HepG2 (cell line): ENCODE results near the gene IL6ST. TPM values are rescaled to one million over a fixed set of nuclear protein-coding genes. Genes with fewer than 3 reads are reported as not detected.

Experiments used
- ADNP ChIP-seq: sonication (generic); formaldehyde crosslinking; IDR thresholded peaks from 2 replicates; pipeline ENCODE4 v1.4.0; 2020; ENCODE audit warnings: missing genetic modification reagents
- CBFB ChIP-seq: sonication (generic); formaldehyde crosslinking; IDR thresholded peaks from 2 replicates; pipeline ENCODE4 v1.4.0; 2020; ENCODE audit warnings: missing genetic modification reagents
- DBP ChIP-seq: sonication (generic); formaldehyde crosslinking; IDR thresholded peaks from 2 replicates; pipeline ENCODE4 v1.4.0; 2020; ENCODE audit warnings: missing genetic modification reagents; ENCODE audit errors: not compliant biosample characterization
- HNRNPUL1 ChIP-seq: fragments of 200-400 bp; formaldehyde crosslinking; IDR thresholded peaks from 2 replicates; pipeline ENCODE4 v1.6.1; 2017; ENCODE audit warnings: low read depth, mild to moderate bottlenecking, low read length, moderate library complexity
- MAFK ChIP-seq, 2 experiments: IDR thresholded peaks in 1 of 2; conservative IDR thresholded peaks in 1 of 2; 2 replicates each; pipeline ENCODE4 v1.6.1; 2011; ENCODE audit warnings: improper control_type of control experiment in 2 of 2, low read length in 2 of 2
- NFIC ChIP-seq: IDR thresholded peaks from 2 replicates; pipeline ENCODE4 v1.6.1; 2012; ENCODE audit warnings: mild to moderate bottlenecking, low read length, inconsistent platforms
- RORA ChIP-seq: sonication (generic); formaldehyde crosslinking; IDR thresholded peaks from 2 replicates; pipeline ENCODE4 v1.5.0; 2020; ENCODE audit warnings: mild to moderate bottlenecking, missing genetic modification reagents, moderate library complexity
- SALL2 ChIP-seq: sonication (generic); formaldehyde crosslinking; IDR thresholded peaks from 2 replicates; pipeline ENCODE4 v1.8.1; 2023; ENCODE audit warnings: mild to moderate bottlenecking, missing genetic modification reagents, inconsistent platforms
- SMAD1 ChIP-seq: sonication (generic); formaldehyde crosslinking; IDR thresholded peaks from 2 replicates; pipeline ENCODE4 v1.4.0; 2020; ENCODE audit warnings: missing genetic modification reagents, low read depth, mild to moderate bottlenecking, borderline replicate concordance
- TBP ChIP-seq: sonication (generic); formaldehyde crosslinking; IDR thresholded peaks from 2 replicates; pipeline ENCODE4 v1.5.0; 2020; ENCODE audit warnings: missing genetic modification reagents
- XBP1 ChIP-seq: sonication (generic); formaldehyde crosslinking; IDR thresholded peaks from 2 replicates; pipeline ENCODE4 v1.5.0; 2020; ENCODE audit warnings: missing genetic modification reagents
- ZBTB26 ChIP-seq: IDR thresholded peaks from 2 replicates; pipeline ENCODE4 v1.6.1; 2016; ENCODE audit warnings: missing compliant biosample characterization, missing genetic modification reagents, borderline replicate concordance
- ZFP36 ChIP-seq: fragments of 150-350 bp; IDR thresholded peaks from 2 replicates; pipeline ENCODE4 v1.6.1; 2018; ENCODE audit warnings: borderline replicate concordance, low read length, low read depth; ENCODE audit not compliant: partially characterized antibody
- ZNF20 ChIP-seq: sonication (generic); formaldehyde crosslinking; IDR thresholded peaks from 2 replicates; pipeline ENCODE4 v1.4.0; 2020; ENCODE audit warnings: mild to moderate bottlenecking, moderate library complexity, missing genetic modification reagents
- ZNF264 ChIP-seq: sonication (generic); formaldehyde crosslinking; IDR thresholded peaks from 2 replicates; pipeline ENCODE4 v1.4.0; 2020; ENCODE audit warnings: missing genetic modification reagents
- ZNF337 ChIP-seq: sonication (generic); formaldehyde crosslinking; IDR thresholded peaks from 2 replicates; pipeline ENCODE4 v1.5.1; 2020; ENCODE audit warnings: missing genetic modification reagents, low read depth, mild to moderate bottlenecking, borderline replicate concordance
- ZNF564 ChIP-seq: sonication (generic); formaldehyde crosslinking; IDR thresholded peaks from 2 replicates; pipeline ENCODE4 v1.8.1; 2023; ENCODE audit warnings: mild to moderate bottlenecking, missing genetic modification reagents
- ZNF639 ChIP-seq: conservative IDR thresholded peaks from 2 replicates; pipeline ENCODE4 v1.6.1; 2018; ENCODE audit warnings: missing genetic modification reagents
- ZNF670 ChIP-seq: sonication (generic); formaldehyde crosslinking; IDR thresholded peaks from 2 replicates; pipeline ENCODE4 v1.8.0; 2022; ENCODE audit warnings: mild to moderate bottlenecking, missing genetic modification reagents, borderline replicate concordance
- ZNF879 ChIP-seq: sonication (generic); formaldehyde crosslinking; IDR thresholded peaks from 2 replicates; pipeline ENCODE4 v1.8.1; 2023; ENCODE audit warnings: missing genetic modification reagents
- polyA plus RNA-seq, 8 experiments: library from polyadenylated mRNA; depleted of rRNA in 3 of 8; stranded (reverse) in 7 of 8; unstranded in 1 of 8; fragments of >200 nt; fragmentation: Illumina TruSeq in 4 of 8; extraction: Trizol in 4 of 8; gene quantifications; 2 replicates each; pipeline versions ENCODE4 v1.2.1 to v1.2.3, GENCODE V29; 2011 to 2016; ENCODE audit warnings: low read depth in 4 of 8, missing spikeins in 1 of 8, mixed read lengths in 1 of 8; ENCODE audit not compliant: insufficient read depth in 1 of 8
- total RNA-seq, 5 experiments: library from RNA; depleted of rRNA; stranded (reverse); fragments of >200 nt; fragmentation: Illumina TruSeq; extraction: Trizol; gene quantifications; 2 replicates each; pipeline ENCODE4 v1.2.3, GENCODE V29; 2016; ENCODE audit warnings: low read depth in 1 of 5
- TF ChIP-seq, protein P1 (sequence below): sonication (generic); formaldehyde crosslinking; IDR thresholded peaks from 2 replicates; pipeline ENCODE4 v1.9.0; 2021; ENCODE audit warnings: missing genetic modification reagents, mild to moderate bottlenecking, borderline replicate concordance
- TF ChIP-seq, protein P2 (sequence below): sonication (generic); formaldehyde crosslinking; IDR thresholded peaks from 2 replicates; pipeline ENCODE4 v1.5.0; 2020; ENCODE audit warnings: mild to moderate bottlenecking, missing genetic modification reagents
- TF ChIP-seq, protein P3 (sequence below): sonication (generic); formaldehyde crosslinking; IDR thresholded peaks from 2 replicates; pipeline ENCODE4 v1.4.0; 2020; ENCODE audit warnings: missing genetic modification reagents

The IL6ST gene
- total and polyA plus RNA-seq, 2 of the 13 experiments (the other 11 are each of a cell fraction or from before 2014, with no cell fraction given) = 66.6 to 166 TPM

- TF ChIP-seq MAFK (conservative IDR thresholded peaks at IDR 0.05 in 1 of 2, IDR thresholded peaks at IDR 0.05 in 1 of 2; ENCODE audit: low read length in 2 of 2) (no peak), RORA (CRISPR knock-in tag) (no peak), TBP (no peak), ZNF564 (CRISPR knock-in tag) (no peak), XBP1 (CRISPR knock-in tag) (no peak), DBP (CRISPR knock-in tag) (no peak), CBFB (CRISPR knock-in tag) (no peak), ZNF264 (CRISPR knock-in tag) (peak; percentile 51; the same call in 1 of the 2 replicates), SALL2 (CRISPR knock-in tag) (peak; percentile 37), ZNF879 (CRISPR knock-in tag) (no peak), ZFP36 (no peak), ZBTB26 (CRISPR knock-in tag) (no peak), NFIC (peak; percentile 75; the same call in 1 of the 2 replicates), ADNP (CRISPR knock-in tag) (peak; percentile 45; the same call in 1 of the 2 replicates), SMAD1 (no peak), ZNF337 (CRISPR knock-in tag) (no peak), ZNF670 (CRISPR knock-in tag) (no peak), HNRNPUL1 (0 out of 2 replicates have a peak, but pooled peaks have one; percentile 49), ZNF20 (no peak), ZNF639 (CRISPR knock-in tag) (no peak)
- TF ChIP-seq, protein P1, sequence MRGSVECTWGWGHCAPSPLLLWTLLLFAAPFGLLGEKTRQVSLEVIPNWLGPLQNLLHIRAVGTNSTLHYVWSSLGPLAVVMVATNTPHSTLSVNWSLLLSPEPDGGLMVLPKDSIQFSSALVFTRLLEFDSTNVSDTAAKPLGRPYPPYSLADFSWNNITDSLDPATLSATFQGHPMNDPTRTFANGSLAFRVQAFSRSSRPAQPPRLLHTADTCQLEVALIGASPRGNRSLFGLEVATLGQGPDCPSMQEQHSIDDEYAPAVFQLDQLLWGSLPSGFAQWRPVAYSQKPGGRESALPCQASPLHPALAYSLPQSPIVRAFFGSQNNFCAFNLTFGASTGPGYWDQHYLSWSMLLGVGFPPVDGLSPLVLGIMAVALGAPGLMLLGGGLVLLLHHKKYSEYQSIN (CRISPR knock-in tag) = no peak
- TF ChIP-seq, protein P2, sequence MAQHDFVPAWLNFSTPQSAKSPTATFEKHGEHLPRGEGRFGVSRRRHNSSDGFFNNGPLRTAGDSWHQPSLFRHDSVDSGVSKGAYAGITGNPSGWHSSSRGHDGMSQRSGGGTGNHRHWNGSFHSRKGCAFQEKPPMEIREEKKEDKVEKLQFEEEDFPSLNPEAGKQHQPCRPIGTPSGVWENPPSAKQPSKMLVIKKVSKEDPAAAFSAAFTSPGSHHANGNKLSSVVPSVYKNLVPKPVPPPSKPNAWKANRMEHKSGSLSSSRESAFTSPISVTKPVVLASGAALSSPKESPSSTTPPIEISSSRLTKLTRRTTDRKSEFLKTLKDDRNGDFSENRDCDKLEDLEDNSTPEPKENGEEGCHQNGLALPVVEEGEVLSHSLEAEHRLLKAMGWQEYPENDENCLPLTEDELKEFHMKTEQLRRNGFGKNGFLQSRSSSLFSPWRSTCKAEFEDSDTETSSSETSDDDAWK (CRISPR knock-in tag) = no peak
- TF ChIP-seq, protein P3, sequence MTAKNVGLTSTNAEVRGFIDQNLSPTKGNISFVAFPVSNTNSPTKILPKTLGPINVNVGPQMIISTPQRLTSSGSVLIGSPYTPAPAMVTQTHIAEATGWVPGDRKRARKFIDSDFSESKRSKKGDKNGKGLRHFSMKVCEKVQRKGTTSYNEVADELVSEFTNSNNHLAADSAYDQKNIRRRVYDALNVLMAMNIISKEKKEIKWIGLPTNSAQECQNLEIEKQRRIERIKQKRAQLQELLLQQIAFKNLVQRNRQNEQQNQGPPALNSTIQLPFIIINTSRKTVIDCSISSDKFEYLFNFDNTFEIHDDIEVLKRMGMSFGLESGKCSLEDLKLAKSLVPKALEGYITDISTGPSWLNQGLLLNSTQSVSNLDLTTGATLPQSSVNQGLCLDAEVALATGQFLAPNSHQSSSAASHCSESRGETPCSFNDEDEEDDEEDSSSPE (CRISPR knock-in tag) = no peak; the same call in 1 of the 2 replicates
These were observed 30.6 kb upstream of the IL6ST start (continued) for GRCh38 chr5:56025151-56025885.
